Fibroblast of lung (primary cell): ENCODE measurements around the gene FEZ2.

Experiments used
- CTCF ChIP-seq, 2 donors: IDR thresholded peaks in 1 of 2; conservative IDR thresholded peaks in 1 of 2; 1 replicate in 1 of 2; 2 replicates in 1 of 2; pipeline ENCODE4 v1.5.1; 2011 to 2012; ENCODE audit warnings: low read length in 2 of 2, control low read depth in 1 of 2, inconsistent platforms in 1 of 2, low read depth in 1 of 2, mild to moderate bottlenecking in 1 of 2
- EZH2 ChIP-seq: IDR thresholded peaks from 2 replicates; pipeline ENCODE4 v1.5.1; 2012; ENCODE audit warnings: low read length, control low read depth, mild to moderate bottlenecking; ENCODE audit errors: missing control alignments

GRCh38 chr2:36597532-36598377 is at the start of gene FEZ2:
- TF ChIP-seq CTCF (conservative IDR thresholded peaks at IDR 0.05 in 1 of 2, IDR thresholded peaks at IDR 0.05 in 1 of 2; ENCODE audit: low read depth in 1 of 2, low read length in 2 of 2): no peak
- TF ChIP-seq EZH2: no peak
